Epithelial cell of proximal tubule (primary cell): ENCODE results near the gene ASTL. TPM values are rescaled to one million over a fixed set of nuclear protein-coding genes. Genes with fewer than 3 reads are reported as not detected.

Experiments
- DNase-seq: peaks from one replicate; pipeline ENCODE4 v3.0.0-alpha.2; 2011; ENCODE audit warnings: low read depth
- H3K4me3 ChIP-seq: 2 replicates; pipeline ENCODE4 v1.5.1; 2011; ENCODE audit warnings: low read depth, mild to moderate bottlenecking, low read length
- total RNA-seq: library from RNA; depleted of rRNA; stranded (reverse); fragments of >200 nt; gene quantifications from 2 replicates; pipeline ENCODE4 v1.2.3, GENCODE V29; 2015
- TF ChIP-seq, protein P1 (sequence below): conservative IDR thresholded peaks from 2 replicates; pipeline ENCODE4 v1.5.1; 2012; ENCODE audit warnings: low read depth, mild to moderate bottlenecking, low read length

Gene ASTL
- total RNA-seq, 1 donor from 2014 or later: not detected

DNA sequence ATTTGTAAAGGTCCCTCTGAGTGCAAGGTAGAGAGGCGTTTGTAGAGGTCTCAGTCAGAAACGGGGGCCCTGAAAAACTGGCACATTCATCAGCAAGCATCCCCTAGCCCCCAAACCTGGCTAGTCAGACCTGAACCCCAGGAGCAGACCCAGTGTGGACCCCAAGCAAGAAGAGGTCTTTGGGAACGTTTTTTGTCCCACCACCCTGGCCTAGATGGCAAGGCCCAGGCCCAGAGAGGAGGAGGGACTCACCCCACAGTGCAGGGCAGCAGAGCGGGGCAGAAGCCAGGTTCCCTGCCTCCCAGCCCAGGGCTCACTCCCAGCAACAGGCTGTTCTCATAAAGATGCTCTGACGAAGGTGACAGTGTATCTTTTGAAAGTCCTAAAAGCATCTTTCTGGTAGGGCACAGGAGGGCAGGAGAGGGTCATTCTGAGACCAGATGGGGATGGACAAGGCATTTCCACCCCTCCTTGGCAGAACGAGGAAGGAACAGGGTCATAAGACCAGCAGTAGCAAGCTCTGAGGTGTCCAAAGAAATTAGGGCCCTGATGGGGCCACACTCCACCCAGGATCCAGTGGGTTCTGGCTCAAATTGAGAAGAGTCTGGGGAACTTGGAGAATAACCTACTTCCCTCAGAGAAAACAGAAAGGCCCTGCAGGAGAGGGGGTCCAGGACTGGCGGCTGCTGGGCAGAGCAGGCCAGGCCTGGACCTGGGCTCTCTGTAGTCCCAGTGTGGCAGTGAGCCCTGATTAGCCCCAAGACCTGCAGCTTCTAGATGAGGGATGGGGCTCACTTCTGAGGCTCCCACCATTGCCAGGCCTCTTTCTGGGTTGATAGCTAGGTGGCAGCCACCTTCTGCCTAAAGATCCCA is 40.1 kb downstream of the ASTL start:
- TF ChIP-seq, protein P1, sequence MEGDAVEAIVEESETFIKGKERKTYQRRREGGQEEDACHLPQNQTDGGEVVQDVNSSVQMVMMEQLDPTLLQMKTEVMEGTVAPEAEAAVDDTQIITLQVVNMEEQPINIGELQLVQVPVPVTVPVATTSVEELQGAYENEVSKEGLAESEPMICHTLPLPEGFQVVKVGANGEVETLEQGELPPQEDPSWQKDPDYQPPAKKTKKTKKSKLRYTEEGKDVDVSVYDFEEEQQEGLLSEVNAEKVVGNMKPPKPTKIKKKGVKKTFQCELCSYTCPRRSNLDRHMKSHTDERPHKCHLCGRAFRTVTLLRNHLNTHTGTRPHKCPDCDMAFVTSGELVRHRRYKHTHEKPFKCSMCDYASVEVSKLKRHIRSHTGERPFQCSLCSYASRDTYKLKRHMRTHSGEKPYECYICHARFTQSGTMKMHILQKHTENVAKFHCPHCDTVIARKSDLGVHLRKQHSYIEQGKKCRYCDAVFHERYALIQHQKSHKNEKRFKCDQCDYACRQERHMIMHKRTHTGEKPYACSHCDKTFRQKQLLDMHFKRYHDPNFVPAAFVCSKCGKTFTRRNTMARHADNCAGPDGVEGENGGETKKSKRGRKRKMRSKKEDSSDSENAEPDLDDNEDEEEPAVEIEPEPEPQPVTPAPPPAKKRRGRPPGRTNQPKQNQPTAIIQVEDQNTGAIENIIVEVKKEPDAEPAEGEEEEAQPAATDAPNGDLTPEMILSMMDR: no peak
- H3K4me3 ChIP-seq: no peak overlapping the region
- DNase-seq: no peak

- TF ChIP-seq, protein P1: no peak
- no peak for DNase-seq
- no peak overlapping the region for H3K4me3 ChIP-seq
Measured at GRCh38 chr2:96097441-96097840, 40.9 kb downstream of the ASTL start.

GRCh38 chr2:96095116-96095636 is 43.1 kb downstream of the ASTL start:
- TF ChIP-seq, protein P1: no peak
- no peak overlapping the region for H3K4me3 ChIP-seq
- no peak for DNase-seq

DNA sequence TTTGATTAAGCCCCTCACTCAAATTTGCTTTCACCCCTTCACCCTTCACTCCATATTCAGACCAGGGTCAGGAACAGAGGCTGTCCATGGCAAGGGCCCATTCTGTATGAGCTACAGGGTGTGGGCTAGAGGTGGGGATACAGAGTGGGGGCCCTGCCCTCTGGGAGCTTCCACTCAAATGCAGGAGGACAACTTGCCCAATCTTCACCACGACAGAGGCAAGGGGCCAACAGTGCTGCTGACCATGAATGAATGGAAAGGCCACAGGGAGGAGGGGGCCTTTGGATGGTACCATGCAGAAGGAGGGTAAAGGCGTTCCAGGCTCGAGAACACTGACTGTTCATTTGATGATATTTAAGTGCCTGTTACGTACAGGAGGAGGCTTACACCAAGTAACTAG is 44.8 kb downstream of the ASTL start:
- no peak for DNase-seq
- no peak overlapping the region for H3K4me3 ChIP-seq
- TF ChIP-seq, protein P1: no peak

DNA sequence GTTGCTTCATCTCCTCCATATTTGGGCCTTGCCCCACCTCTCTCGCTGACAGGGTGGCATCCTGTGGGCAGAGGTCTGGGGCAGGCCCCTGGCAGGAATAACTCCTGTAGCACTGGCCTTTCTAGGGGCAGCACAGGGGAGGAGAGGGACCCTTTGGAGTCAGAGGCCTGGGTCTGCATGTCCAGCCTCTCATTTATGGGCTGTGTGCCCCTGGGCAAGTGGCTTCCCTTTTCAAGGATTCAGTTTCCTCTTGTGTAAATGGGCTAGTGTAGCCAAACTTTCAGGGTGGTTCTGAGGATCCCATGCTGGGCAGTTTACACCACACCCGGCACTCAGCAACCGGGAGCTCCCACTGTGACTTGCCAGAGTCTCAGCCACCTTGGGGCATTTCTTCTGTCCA is 45.4 kb downstream of the ASTL start:
- TF ChIP-seq, protein P1: no peak
- H3K4me3 ChIP-seq: no peak overlapping the region

DNA sequence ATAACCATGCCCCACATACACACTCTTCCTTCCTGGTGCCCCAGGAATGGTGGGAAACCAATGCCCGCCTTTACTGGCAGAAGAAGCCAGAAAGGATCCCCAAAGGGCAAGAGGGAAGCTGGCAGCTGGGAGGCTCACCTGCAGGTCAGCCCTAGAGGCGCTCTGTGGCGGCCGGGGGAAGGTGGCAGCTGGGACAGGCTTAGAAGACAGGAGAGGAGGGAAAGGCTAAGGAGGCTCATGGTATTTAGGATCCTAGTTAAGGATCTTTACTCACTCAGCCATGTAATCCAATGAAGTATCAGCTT is 45.8 kb downstream of the ASTL start:
- TF ChIP-seq, protein P1: no peak
- DNase-seq: no peak

More for the DNA sequence above, 45.4 kb downstream of the ASTL start:
- no peak for DNase-seq

More for the DNA sequence above, 45.8 kb downstream of the ASTL start:
- H3K4me3 ChIP-seq: no peak overlapping the region
